Measurements from ENCODE around the gene UBE2D2.

- no peak for TF ChIP-seq EP300 (IDR thresholded peaks at IDR 0.05)
- TF ChIP-seq, protein P1, sequence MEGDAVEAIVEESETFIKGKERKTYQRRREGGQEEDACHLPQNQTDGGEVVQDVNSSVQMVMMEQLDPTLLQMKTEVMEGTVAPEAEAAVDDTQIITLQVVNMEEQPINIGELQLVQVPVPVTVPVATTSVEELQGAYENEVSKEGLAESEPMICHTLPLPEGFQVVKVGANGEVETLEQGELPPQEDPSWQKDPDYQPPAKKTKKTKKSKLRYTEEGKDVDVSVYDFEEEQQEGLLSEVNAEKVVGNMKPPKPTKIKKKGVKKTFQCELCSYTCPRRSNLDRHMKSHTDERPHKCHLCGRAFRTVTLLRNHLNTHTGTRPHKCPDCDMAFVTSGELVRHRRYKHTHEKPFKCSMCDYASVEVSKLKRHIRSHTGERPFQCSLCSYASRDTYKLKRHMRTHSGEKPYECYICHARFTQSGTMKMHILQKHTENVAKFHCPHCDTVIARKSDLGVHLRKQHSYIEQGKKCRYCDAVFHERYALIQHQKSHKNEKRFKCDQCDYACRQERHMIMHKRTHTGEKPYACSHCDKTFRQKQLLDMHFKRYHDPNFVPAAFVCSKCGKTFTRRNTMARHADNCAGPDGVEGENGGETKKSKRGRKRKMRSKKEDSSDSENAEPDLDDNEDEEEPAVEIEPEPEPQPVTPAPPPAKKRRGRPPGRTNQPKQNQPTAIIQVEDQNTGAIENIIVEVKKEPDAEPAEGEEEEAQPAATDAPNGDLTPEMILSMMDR (IDR thresholded peaks at IDR 0.05): no peak
These were observed 8.3 kb downstream of the UBE2D2 start for GRCh38 chr5:139569270-139569955.

Data from upper lobe of left lung (tissue), 4 donors.